ENCODE data around the gene KLC1.

Gene KLC1

GRCh38 chr14:103700753-103701490 is 71.9 kb downstream of the KLC1 start:
- no peak for DNase-seq (ENCODE audit: low read depth, low spot score)
- no peak overlapping the region for H3K4me3 ChIP-seq (ENCODE audit: low read depth, low read length)
- in situ Hi-C loops (cut with HindIII; ENCODE audit: low sequenced_read_pairs): no loop called here
- no peak for TF ChIP-seq CTCF (IDR thresholded peaks at IDR 0.05; ENCODE audit: low read depth, low read length)

GRCh38 chr14:103702095-103702494 is 73.1 kb downstream of the KLC1 start:
- no peak overlapping the region for H3K4me3 ChIP-seq (ENCODE audit: low read depth, low read length)
- in situ Hi-C loops (cut with HindIII; ENCODE audit: low sequenced_read_pairs): no loop called here

GRCh38 chr14:103702497-103703432 is 73.8 kb downstream of the KLC1 start:
- no peak overlapping the region for H3K4me3 ChIP-seq (ENCODE audit: low read depth, low read length)
- no peak for TF ChIP-seq CTCF (IDR thresholded peaks at IDR 0.05; ENCODE audit: low read depth, low read length)
- no peak for DNase-seq (ENCODE audit: low read depth, low spot score)
- in situ Hi-C loops (cut with HindIII; ENCODE audit: low sequenced_read_pairs): no loop called here

More at GRCh38 chr14:103702095-103702494, 73.1 kb downstream of the KLC1 start:
- TF ChIP-seq CTCF (IDR thresholded peaks at IDR 0.05; ENCODE audit: low read depth, low read length): no peak
- no peak for DNase-seq (ENCODE audit: low read depth, low spot score)

- DNase-seq (ENCODE audit: low read depth, low spot score): no peak
- H3K4me3 ChIP-seq (ENCODE audit: low read depth, low read length): no peak overlapping the region
- no peak for TF ChIP-seq CTCF (IDR thresholded peaks at IDR 0.05; ENCODE audit: low read depth, low read length)
- in situ Hi-C loops (cut with HindIII; ENCODE audit: low sequenced_read_pairs): no loop called here
Measured at GRCh38 chr14:103703433-103704385, 74.7 kb downstream of the KLC1 start.

GRCh38 chr14:103704708-103705107 is 75.7 kb downstream of the KLC1 start:
- in situ Hi-C loops (cut with HindIII; ENCODE audit: low sequenced_read_pairs): no loop called here
- DNase-seq (ENCODE audit: low read depth, low spot score): no peak
- no peak for TF ChIP-seq CTCF (IDR thresholded peaks at IDR 0.05; ENCODE audit: low read depth, low read length)
- no peak overlapping the region for H3K4me3 ChIP-seq (ENCODE audit: low read depth, low read length)

GRCh38 chr14:103705118-103705503 is 76.1 kb downstream of the KLC1 start:
- in situ Hi-C loops (cut with HindIII; ENCODE audit: low sequenced_read_pairs): no loop called here
- no peak for DNase-seq (ENCODE audit: low read depth, low spot score)
- TF ChIP-seq CTCF (IDR thresholded peaks at IDR 0.05; ENCODE audit: low read depth, low read length): no peak
- H3K4me3 ChIP-seq (ENCODE audit: low read depth, low read length): no peak overlapping the region

Measured in astrocyte of the spinal cord (primary cell).